Measurements from ENCODE around the gene ITPR2. TPM values are rescaled to one million over a fixed set of nuclear protein-coding genes. Genes with fewer than 3 reads are reported as not detected.

The ITPR2 gene
- total and polyA plus RNA-seq, 2 of the 8 experiments (the other 6 are each of a cell fraction or from before 2014, with no cell fraction given), result 4.1 to 48.3 TPM

- no peak overlapping the region for H3K18ac ChIP-seq (ENCODE audit: extremely low read depth, low read length)
- 91% methylated on average over 4 of the region's 4 CpGs; no CpG with 5 or more reads in 1 of the 2 experiments for WGBS, 2 experiments (ENCODE audit: extremely low coverage in 1 of 2, insufficient coverage in 1 of 2, insufficient read length in 1 of 2, insufficient replicate concordance in 2 of 2, low coverage in 1 of 2, low lambda C conversion rate in 2 of 2, missing lambda C conversion rate in 1 of 2)
- no peak overlapping the region for H3K4ac ChIP-seq (replicated peaks; ENCODE audit: insufficient read length, low read depth, low read length)
- H4K5ac ChIP-seq (ENCODE audit: insufficient read length, low read depth, low read length), result no peak overlapping the region
- FAIRE-seq (no peak), DNase-seq (ENCODE audit: low read depth in 1 of 2, low spot score in 2 of 2) (no peak)
- TF ChIP-seq CBX5 (IDR thresholded peaks at IDR 0.05; ENCODE audit: low read depth, low read length) (no peak), CHD2 (IDR thresholded peaks at IDR 0.05; ENCODE audit: low read length) (no peak), CREB1 (IDR thresholded peaks at IDR 0.05) (no peak), SP4 (IDR thresholded peaks at IDR 0.05; ENCODE audit: low read length) (no peak), TBP (IDR thresholded peaks at IDR 0.05; ENCODE audit: low read depth, low read length) (no peak), TAF1 (IDR thresholded peaks at IDR 0.05; ENCODE audit: low read depth, low read length) (no peak)
- POLR2A ChIA-PET (ENCODE audit: partially characterized antibody), result no interaction called here
- H3K9me3 ChIP-seq (ENCODE audit: insufficient read depth in 2 of 2, low read depth in 1 of 2, low read length in 1 of 2), result no peaks in the 10 kb centered on the region
- no peak overlapping the region for H3K4me2 ChIP-seq (ENCODE audit: insufficient read depth in 1 of 2, low read depth in 2 of 2, low read length in 2 of 2)
- no peak overlapping the region for H2BK120ac ChIP-seq (replicated peaks; ENCODE audit: low read depth, low read length)
- peaks cover 0 to 6% (median 2%) of the 10 kb centered on the region in 4 experiments; a peak in 1 of 8 replicates for H3K36me3 ChIP-seq (ENCODE audit: control insufficient read depth in 2 of 4, insufficient read depth in 4 of 4, low read length in 3 of 4)
- H2AK5ac ChIP-seq (ENCODE audit: low read depth, low read length), result no peak overlapping the region
- no peak overlapping the region for H3K14ac ChIP-seq (ENCODE audit: insufficient read length)
- H2BK15ac ChIP-seq (ENCODE audit: low read length), result no peak overlapping the region
- no peaks in the 10 kb centered on the region for H3K23me2 ChIP-seq (ENCODE audit: low read depth, low read length)
- H2BK5ac ChIP-seq (ENCODE audit: low read depth, low read length), result no peak overlapping the region
- H3K4me1 ChIP-seq (replicated peaks in 1 of 4; ENCODE audit: control insufficient read depth in 3 of 4, insufficient read depth in 4 of 4, low read length in 3 of 4), result no peaks in the 10 kb centered on the region
- no peak overlapping the region for H3K56ac ChIP-seq (replicated peaks; ENCODE audit: insufficient read length, low read depth, low read length)
- no peaks in the 10 kb centered on the region for H4K20me1 ChIP-seq (replicated peaks in 1 of 2; ENCODE audit: control insufficient read depth in 1 of 2, insufficient read depth in 2 of 2, low read length in 2 of 2)
- H3K27me3 ChIP-seq (replicated peaks in 1 of 4; ENCODE audit: control insufficient read depth in 3 of 4, extremely low read depth in 1 of 4, insufficient read depth in 3 of 4, low read length in 3 of 4), result no peaks in the 10 kb centered on the region
- H2BK12ac ChIP-seq (ENCODE audit: low read depth, low read length), result no peak overlapping the region
- H4K91ac ChIP-seq (replicated peaks; ENCODE audit: insufficient read length, low read length), result no peak overlapping the region
- no peak overlapping the region; the same call in 1 of the 2 replicates for H3K27ac ChIP-seq (ENCODE audit: low read depth, low read length)
- H2BK20ac ChIP-seq (ENCODE audit: low read length), result no peak overlapping the region
- H3K79me2 ChIP-seq (ENCODE audit: control insufficient read depth in 1 of 2, insufficient read depth in 2 of 2, low read length in 2 of 2), result no peaks in the 10 kb centered on the region
- H4K8ac ChIP-seq (ENCODE audit: extremely low read depth, insufficient read depth, low read length), result no peak overlapping the region
- no peaks in the 10 kb centered on the region for H3K79me1 ChIP-seq (ENCODE audit: low read depth, low read length)
- H3K4me3 ChIP-seq (ENCODE audit: extremely low read depth in 1 of 4, insufficient read depth in 2 of 4, low read depth in 3 of 4, low read length in 4 of 4), result no peak overlapping the region
- H2AFZ ChIP-seq (ENCODE audit: low read length), result no peak overlapping the region
- H3K9ac ChIP-seq (replicated peaks in 1 of 4; ENCODE audit: extremely low read depth in 1 of 4, low read depth in 3 of 4, low read length in 3 of 4), result no peak overlapping the region
- H3K23ac ChIP-seq (ENCODE audit: insufficient read length), result no peak overlapping the region
- CTCF ChIA-PET (ENCODE audit: partially characterized antibody), result interaction anchor here (1.4 to 2.0 kb wide), 2 partner anchors 57 to 91 kb away, joined by 4 to 9 read pairs; no protein-coding TSS in a partner anchor
Observed at GRCh38 chr12:26557326-26557725, 275.7 kb downstream of the ITPR2 start.
